Body of pancreas (tissue), 4 donors: ENCODE results near the gene CKS1B.

Experiments
- CTCF ChIP-seq, 7 experiments: fragments of 450-650 bp in 4 of 7; fragments of 200-600 bp in 3 of 7; sonication (generic) in 3 of 7; IDR thresholded peaks; one replicate each; pipeline ENCODE4 v1.5.1; 2016 to 2019; ENCODE audit warnings: antibody characterized with exemption in 7 of 7
- POLR2A ChIP-seq, 3 donors: fragments of 450-650 bp; IDR thresholded peaks; one replicate each; pipeline ENCODE4 v1.6.1; 2016; ENCODE audit warnings: antibody characterized with exemption in 3 of 3, mild to moderate bottlenecking in 2 of 3

GRCh38 chr1:155016231-155016831, 41.9 kb downstream of the CKS1B start:
- TF ChIP-seq CTCF (IDR thresholded peaks at IDR 0.05) (no peak), POLR2A (IDR thresholded peaks at IDR 0.05) (no peak)
